ENCODE results near the gene TRAP1. TPM values are rescaled to one million over a fixed set of nuclear protein-coding genes. Genes with fewer than 3 reads are reported as not detected.

Gene TRAP1
- 70.3 and 71.0 TPM in 2 replicates for total RNA-seq

GRCh38 chr16:3717235-3718018, at the start of gene TRAP1:
Gene TRAP1 (minus strand): TSS chr16:3717524. CDS start chr16:3717508, 16 bp downstream.

DNA sequence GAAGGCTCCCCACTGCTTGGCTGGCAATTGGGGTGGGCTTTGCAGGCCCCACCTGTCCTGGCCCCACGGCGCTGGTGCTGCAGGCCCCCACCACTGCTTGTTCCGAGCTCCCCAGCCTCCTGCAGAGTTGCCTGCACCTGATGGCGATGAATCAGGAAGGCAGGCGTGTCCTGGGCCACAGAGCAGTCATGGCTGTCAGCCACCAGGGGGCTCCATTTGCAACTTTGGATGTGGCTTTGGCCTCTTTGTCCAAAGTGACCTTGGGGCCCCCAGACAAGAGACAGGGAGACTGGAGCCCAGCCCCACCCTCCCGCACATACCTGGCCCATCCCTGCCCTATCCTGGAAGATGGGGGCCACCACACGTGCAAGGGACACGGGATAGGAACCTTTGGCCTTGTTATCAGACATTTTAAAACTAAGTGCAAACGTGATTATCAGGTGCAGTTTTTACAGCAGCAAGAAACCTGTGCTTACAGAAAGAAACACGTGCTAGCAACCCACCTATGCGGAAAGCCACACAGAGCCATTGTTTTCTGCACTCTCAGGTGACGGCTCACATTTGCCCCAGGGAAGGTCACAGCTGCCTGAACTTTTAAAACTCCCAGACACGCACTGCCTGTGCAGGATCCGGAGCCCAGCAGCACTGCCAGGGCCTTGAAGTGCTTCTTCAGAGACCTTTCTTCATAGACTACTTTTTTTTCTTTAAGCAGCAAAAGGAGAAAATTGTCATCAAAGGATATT, 62.9 kb downstream of the TRAP1 start, which contains the start of gene DNASE1:
Gene DNASE1, plus strand, starts transcription at position 443 of the 743 bp plus-strand sequence. CDS start 683 bp downstream, outside the sequence.

DNA sequence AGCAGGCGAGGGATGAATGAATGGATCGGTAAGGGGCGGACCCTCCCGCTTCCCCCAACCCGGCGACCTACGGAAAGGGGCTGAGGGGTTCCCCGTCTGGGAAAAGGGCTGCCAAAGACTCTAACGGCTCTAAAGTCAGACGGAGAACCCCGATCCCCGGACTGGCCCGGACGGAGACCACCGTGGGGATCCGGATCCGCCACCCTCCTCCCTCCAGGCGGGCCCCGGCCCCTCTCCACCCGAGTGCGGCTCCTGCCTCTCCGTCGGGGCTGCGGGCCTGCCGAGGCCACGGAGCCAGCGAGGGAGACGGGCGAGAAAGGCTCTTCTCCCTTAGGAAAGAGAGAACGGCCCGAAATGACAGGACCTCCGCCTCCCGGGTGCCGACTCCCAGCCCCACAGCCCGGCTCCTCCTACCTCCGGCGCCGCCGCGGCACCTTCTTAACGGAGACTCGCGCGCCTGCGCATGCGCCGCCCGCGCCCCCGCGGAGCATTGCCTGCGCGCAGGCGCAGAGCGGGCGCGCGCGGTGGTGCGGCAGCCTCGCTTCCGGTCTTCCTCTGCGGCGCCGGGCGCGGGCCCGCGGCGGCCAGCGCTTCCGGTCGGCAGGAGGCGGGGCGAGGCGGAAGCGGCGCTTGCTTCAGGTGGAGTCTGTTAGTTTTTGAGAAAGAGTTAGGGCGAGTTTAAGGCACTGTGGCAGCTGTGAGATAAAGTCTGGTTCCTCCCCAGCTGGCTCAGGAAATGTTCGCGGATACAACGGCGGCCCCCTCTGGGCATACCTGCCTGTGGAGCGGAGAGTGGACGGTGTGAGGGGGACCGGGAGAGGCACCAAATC, 106.0 kb downstream of the TRAP1 start, which contains the start of gene SLX4:
Gene SLX4, minus strand, starts transcription at position 461 of the 830 bp plus-strand sequence. CDS start 2,642 bp downstream, outside the sequence.

Other genes with a start within 250 kb of the TRAP1 start
- not detected in 2 replicates for gene C16orf90, start 222.0 kb downstream of the TRAP1 start, total RNA-seq
- 22.7 and 24.0 TPM in 2 replicates for gene CLUAP1, start 216.5 kb downstream of the TRAP1 start, total RNA-seq
- 0.15 and 0.17 TPM in 2 replicates for gene NLRC3, start 140.1 kb downstream of the TRAP1 start, total RNA-seq
- gene SLX4, start 105.9 kb downstream of the TRAP1 start, total RNA-seq: 5.8 and 6.7 TPM in 2 replicates
- 17.2 and 27.6 TPM in 2 replicates for gene DNASE1, start 62.8 kb downstream of the TRAP1 start, total RNA-seq
- 26.1 and 37.7 TPM in 2 replicates for gene CREBBP, start 163.2 kb upstream of the TRAP1 start, total RNA-seq